T-helper 17 cell (primary cell): ENCODE results near the gene RCBTB2. TPM values are rescaled to one million over a fixed set of nuclear protein-coding genes. Genes with fewer than 3 reads are reported as not detected.
"Not testable (repeated sequence)": the region's sequence is repeated elsewhere in the genome, so short reads cannot be mapped to it uniquely, and the experiment has no call there.

Source experiments
- ATAC-seq: fragments of 150-1000 bp; cut with Tn5 transposase; 2 replicates; pipeline ENCODE4 v1.10.0; 2021; ENCODE audit warnings: mild to moderate bottlenecking, moderate library complexity
- DNase-seq, 3 donors: peaks; one replicate each; pipeline versions ENCODE4 v3.0.0 to v3.0.0-alpha.2; 2020 to 2021
- H3K9me3 ChIP-seq: one replicate; pipeline ENCODE4 v1.7.0; 2013; ENCODE audit warnings: low read length, mild to moderate bottlenecking; ENCODE audit not compliant: control insufficient read depth, poor library complexity, severe bottlenecking
- H3K27ac Mint-ChIP-seq: one replicate; pipeline ENCODE4 v1.8.0; 2022; ENCODE audit warnings: mild to moderate bottlenecking, moderate library complexity, mixed read lengths
- H3K27me3 Mint-ChIP-seq: one replicate; pipeline ENCODE4 v1.8.0; 2022; ENCODE audit warnings: mixed read lengths
- H3K36me3 Mint-ChIP-seq: one replicate; pipeline ENCODE4 v1.8.0; 2022; ENCODE audit warnings: low read depth, mixed read lengths
- H3K4me1 Mint-ChIP-seq: one replicate; pipeline ENCODE4 v1.8.0; 2022; ENCODE audit warnings: mild to moderate bottlenecking, mixed read lengths
- H3K4me3 Mint-ChIP-seq: one replicate; pipeline ENCODE4 v1.8.0; 2022; ENCODE audit warnings: mild to moderate bottlenecking, moderate library complexity, mixed read lengths
- total RNA-seq, 4 donors: library from RNA in 2 of 4; stranded (reverse) in 2 of 4; gene quantifications; one replicate each; pipeline ENCODE4 v1.2.3 and lab custom pipeline; 2022 to 2026

The RCBTB2 gene
- total RNA-seq: 10 to 100 TPM; 12.5 to 13.7 TPM
- 74.2 to 91.3 reads per million in 2 donors for total RNA-seq (lab: John Stamatoyannopoulos, UW)

DNA sequence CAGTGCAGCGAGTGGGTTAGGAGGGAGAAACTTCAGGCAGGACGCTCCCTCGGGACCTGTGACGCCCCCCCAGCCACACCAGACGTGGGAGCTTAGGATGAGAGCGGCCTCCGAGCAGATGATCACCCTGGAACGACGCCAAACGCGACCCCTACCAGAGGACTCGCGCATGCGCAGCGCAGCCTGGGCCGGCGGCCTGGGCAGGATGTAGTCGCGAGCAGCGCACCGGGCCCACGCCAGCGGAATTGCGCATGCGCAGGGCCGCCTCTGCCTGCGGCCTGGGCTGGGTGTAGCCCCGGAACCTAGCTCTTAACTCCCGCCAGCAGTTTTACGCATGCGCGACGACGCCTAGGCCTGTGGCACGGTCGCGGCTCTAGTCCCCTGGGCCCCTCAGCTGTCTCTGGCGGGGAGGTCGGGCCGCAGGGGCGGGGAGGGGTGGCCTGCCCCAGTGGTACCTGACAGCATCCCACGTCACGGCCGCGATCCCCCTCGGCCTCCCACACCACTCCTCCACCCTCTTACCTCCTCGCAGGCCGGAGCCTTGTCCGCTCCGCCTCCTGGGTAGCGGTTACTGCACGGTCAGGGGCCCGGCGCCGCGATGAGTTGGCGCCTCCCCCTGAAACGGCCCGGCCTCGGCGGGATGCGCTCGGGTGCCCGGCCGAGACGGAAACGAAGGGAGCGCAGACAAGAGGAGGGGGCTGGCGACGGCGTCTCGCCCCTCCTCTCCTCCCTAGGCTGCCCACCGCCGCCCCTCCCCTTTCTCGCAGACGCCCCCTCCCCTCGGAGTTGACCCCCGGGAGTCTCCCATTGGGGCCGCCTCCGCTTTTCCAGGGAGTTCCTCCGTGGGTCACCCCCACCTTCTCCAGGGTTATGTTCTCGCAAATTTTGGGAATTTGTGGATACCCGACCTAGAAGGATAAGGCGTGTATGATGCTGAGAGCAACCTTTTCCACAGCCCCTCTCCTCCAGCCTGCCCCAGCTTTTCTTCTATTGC, at the start of gene RCBTB2:
Gene RCBTB2 (minus strand): TSS at position 575 of the 994 bp plus-strand sequence. CDS start 11,141 bp downstream, outside the sequence.
- ATAC-seq: peak; percentile 92
- H3K36me3 Mint-ChIP-seq: no peaks in the 10 kb centered on the region
- peak; percentile 97 to 99 (median 99) for DNase-seq
- peak within 1 kb of the TSS; percentile 98 for H3K27ac Mint-ChIP-seq
- H3K4me1 Mint-ChIP-seq: peaks cover 16% of the 10 kb centered on the region
- no peaks in the 10 kb centered on the region for H3K9me3 ChIP-seq
- peak within 1 kb of the TSS; percentile 94 for H3K4me3 Mint-ChIP-seq
- H3K27me3 Mint-ChIP-seq: no peaks in the 10 kb centered on the region

DNA sequence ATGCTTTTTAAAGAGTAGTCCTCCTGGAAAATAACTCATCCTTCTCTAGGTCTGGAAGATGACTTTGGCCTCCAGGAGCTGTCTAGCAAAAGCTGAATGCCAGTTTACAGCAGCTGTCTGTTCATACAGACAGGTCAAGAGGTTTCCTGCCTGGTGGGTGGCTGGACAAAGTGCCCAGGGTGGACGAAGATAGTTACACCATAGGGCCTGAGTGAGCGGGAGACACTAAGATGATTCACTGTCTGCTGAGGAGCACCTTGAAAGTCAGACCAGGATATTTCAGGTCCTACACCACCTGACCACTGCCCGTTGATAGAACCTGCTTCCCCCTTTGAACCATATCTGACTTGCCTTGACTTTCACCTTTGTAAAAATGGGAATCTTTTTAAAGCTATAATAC, 49.2 kb upstream of the RCBTB2 start:
- no peak for ATAC-seq
- H3K4me1 Mint-ChIP-seq: peaks cover 17% of the 10 kb centered on the region

DNA sequence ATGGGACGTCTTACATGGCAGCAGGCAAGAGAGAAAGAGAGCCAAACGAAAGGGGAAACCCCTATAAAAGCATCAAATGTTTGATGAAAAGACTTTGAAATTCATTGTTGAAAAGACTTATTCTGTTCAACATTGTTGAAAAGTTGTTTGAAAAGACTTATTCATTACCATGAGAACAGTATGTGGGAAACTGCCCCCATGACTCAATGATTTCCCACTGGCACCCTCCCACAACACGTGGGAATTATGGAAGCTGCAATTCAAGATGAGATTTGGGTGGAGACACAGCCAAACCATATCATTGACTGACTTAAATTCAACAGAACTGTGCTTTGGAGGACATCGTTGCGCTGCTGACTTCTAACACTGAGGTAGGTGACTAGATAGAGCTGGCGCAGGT, 48.0 kb upstream of the RCBTB2 start:
- ATAC-seq: no peak
- Mint-ChIP-seq H3K27ac (no peak overlapping the region), H3K36me3 (no peaks in the 10 kb centered on the region), H3K4me3 (no peak overlapping the region), H3K27me3 (peaks cover 9% of the 10 kb centered on the region), H3K4me1 (peaks cover 9% of the 10 kb centered on the region)
- no peak for DNase-seq
- H3K9me3 ChIP-seq: no peaks in the 10 kb centered on the region

More for the DNA sequence above, 49.2 kb upstream of the RCBTB2 start:
- Mint-ChIP-seq H3K27me3 (peaks cover 9% of the 10 kb centered on the region), H3K27ac (no peak overlapping the region), H3K36me3 (no peaks in the 10 kb centered on the region), H3K4me3 (no peak overlapping the region)
- no peaks in the 10 kb centered on the region for H3K9me3 ChIP-seq
- DNase-seq: no peak

DNA sequence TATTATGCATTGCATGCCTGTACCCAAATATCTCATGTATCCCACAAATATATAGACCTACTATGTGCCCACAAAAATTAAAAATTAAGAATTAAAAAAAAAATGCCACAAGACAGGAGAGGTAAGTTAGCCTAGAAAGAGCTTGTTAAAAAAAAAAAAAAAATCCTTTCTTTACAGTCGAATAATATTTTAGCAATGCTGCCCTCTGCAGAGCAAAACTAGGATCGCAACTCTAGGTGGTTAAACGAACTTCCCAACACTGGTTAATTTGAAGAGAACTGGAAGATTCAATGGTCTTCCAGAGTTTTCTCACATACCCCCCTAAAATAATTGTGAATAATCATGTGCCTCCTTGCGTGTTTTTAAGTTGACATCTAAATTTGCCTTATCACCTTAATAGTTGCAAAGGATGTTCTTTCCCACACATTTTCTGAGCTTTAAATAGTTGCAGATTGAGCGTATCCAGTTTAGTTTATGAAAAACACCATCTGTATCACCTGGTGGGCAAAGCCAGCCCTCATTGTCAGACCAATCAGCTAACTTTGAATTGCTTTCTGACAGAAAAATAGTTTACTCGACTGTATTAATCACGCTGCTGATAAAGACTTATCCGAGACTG, 47.4 kb upstream of the RCBTB2 start:
- DNase-seq (peak; percentile 44 to 66 (median 56)), ATAC-seq (peak; percentile 77)
- H3K27me3 Mint-ChIP-seq: peaks cover 9% of the 10 kb centered on the region
- peaks cover 2% of the 10 kb centered on the region for H3K36me3 Mint-ChIP-seq
- no peaks in the 10 kb centered on the region for H3K9me3 ChIP-seq
- peak overlapping the region; percentile 51 for H3K27ac Mint-ChIP-seq
- H3K4me3 Mint-ChIP-seq: no peak overlapping the region
- peaks cover 9% of the 10 kb centered on the region for H3K4me1 Mint-ChIP-seq

DNA sequence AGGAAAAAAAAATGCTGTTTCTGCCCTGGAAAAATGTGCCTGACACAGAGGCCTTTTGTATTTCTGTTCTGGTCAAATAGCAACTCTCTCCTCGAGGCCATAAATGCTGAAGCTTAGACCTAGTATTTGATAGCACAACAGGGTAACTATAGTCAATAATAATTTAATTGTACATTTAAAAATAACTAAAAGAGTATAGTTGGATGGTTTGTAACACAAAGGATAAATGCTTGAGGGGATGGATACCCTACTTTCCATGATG, 47.0 kb upstream of the RCBTB2 start:
- not testable (repeated sequence) for H3K27me3 Mint-ChIP-seq, H3K4me1 Mint-ChIP-seq, H3K36me3 Mint-ChIP-seq, H3K27ac Mint-ChIP-seq, DNase-seq, ATAC-seq, H3K9me3 ChIP-seq, H3K4me3 Mint-ChIP-seq

DNA sequence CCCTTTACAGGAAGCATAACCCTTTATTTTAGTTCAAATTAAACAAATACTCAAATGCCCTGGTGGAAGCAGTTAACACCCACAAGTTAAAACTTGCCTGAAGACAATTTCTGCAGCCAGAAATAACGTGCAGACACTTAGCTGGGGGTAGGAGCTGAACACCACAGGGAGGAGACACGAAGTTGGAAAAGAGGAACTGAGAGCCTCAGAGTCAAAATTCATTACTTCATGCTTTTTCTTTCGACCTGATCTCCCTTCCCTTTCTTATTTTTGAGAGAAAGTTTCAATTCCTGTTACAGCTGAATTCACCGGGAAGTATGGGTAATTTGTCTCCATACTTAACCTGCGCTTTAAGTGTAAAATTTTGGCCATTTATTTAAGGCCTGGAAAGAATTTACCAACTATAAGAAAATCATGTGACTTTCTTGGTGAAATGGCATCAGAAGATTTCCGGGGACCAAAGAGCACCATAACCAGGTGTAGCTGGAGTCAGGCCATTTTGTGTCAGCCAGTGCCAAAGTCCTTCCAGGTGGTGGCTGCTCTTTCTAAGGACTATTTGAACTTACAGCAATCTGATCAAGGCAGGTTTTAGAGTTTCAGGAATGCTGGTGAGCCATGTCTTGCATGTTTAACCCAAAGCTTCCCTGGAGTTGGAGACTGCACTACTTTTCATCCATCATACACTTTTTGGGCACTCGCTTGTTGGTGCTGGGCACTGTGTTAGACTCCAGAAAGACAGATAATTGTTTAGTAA, 46.5 kb upstream of the RCBTB2 start:
- Mint-ChIP-seq H3K4me1 (peaks cover 11% of the 10 kb centered on the region), H3K27ac (no peak overlapping the region), H3K27me3 (peaks cover 9% of the 10 kb centered on the region), H3K4me3 (no peak overlapping the region), H3K36me3 (peaks cover 2% of the 10 kb centered on the region)
- peak; percentile 46 for ATAC-seq
- no peaks in the 10 kb centered on the region for H3K9me3 ChIP-seq
- no peak for DNase-seq

DNA sequence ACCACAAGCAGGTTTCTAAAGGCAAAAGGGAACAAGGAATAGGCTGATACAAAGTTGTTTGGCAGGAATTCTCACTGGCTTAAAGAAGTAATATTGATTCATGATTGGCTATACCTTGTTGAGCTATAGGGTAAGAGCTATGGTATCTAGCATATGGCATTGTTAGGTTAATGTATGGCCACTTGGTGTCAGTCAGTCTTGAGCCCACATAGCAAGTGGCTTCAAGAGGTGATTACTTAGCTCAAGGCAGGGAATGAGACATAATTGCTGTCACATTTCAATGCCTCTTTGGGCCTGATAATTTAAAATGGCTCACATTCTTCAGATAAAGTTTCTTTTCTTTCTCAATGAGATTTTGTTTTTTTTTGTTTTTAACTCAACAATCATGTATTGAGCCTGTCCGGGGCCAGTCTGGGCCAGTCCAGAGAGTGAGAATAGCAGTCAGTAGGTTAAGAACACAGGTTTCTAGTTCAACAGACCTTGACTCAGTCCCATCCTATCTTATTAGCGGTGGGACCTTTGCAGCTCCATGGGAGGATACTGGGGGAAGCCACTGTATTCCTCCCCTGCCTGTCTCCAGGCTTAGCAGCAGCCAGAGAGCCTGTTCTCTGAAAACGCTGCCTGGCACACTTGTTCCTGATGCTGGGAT, 45.8 kb upstream of the RCBTB2 start:
- Mint-ChIP-seq H3K4me1 (peaks cover 18% of the 10 kb centered on the region), H3K27me3 (peaks cover 7% of the 10 kb centered on the region), H3K27ac (no peak overlapping the region), H3K4me3 (no peak overlapping the region), H3K36me3 (peaks cover 2% of the 10 kb centered on the region)
- ATAC-seq (no peak), DNase-seq (no peak)
- H3K9me3 ChIP-seq: no peaks in the 10 kb centered on the region

DNA sequence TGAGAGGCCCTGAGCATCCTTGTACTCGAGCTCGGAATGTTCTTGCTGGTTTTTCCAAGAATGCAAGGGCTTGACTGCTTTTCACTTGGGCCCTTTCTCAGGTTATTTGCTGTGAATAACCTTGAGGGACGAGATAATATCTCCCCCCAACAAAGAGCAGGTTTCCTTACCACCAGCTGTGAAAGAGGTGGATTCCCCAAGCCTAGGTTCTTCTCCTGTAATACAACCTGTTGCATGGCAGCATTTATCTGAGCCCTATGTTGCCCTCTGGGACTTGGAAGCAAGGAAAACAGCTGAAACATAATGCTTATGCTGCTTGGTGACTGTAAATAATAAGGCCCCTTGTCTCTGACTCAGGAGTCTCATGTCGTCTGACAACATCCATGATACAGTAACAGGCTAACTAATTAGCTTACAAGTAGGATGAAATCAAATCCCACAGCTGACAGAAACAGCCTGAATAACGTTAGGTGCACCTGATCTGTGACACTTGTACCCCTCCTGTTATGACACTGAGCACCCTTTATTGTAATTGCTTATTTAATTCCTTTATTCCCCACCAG, 43.6 kb upstream of the RCBTB2 start:
- Mint-ChIP-seq H3K4me3 (no peak overlapping the region), H3K27ac (no peak overlapping the region), H3K36me3 (peaks cover 2% of the 10 kb centered on the region), H3K4me1 (peaks cover 19% of the 10 kb centered on the region), H3K27me3 (no peaks in the 10 kb centered on the region)
- H3K9me3 ChIP-seq: no peaks in the 10 kb centered on the region
- no peak for DNase-seq
- no peak for ATAC-seq

DNA sequence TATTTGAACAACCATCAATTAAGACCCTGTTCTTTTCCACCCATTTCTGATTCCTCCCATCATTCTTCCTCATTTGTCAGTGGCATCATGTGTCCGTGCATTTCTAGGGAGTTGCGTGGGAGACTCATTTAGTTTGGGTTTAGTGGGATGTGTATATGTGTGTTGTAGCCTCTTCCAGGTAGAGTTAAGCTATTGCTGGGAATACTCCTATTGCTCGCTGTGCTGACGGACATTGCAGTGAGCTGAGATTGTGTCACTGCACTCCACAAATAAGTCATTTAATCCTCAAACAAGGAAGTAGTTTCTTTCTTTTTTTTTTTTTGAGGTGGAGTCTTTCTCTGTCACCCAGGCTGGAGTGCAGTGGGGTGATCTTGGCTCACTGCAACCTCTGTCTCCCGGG, 42.2 kb upstream of the RCBTB2 start:
- Mint-ChIP-seq H3K27me3 (no peaks in the 10 kb centered on the region), H3K27ac (no peak overlapping the region), H3K4me1 (peaks cover 22% of the 10 kb centered on the region), H3K4me3 (no peak overlapping the region), H3K36me3 (peaks cover 2% of the 10 kb centered on the region)
- no peaks in the 10 kb centered on the region for H3K9me3 ChIP-seq
- no peak for DNase-seq
- ATAC-seq: no peak

DNA sequence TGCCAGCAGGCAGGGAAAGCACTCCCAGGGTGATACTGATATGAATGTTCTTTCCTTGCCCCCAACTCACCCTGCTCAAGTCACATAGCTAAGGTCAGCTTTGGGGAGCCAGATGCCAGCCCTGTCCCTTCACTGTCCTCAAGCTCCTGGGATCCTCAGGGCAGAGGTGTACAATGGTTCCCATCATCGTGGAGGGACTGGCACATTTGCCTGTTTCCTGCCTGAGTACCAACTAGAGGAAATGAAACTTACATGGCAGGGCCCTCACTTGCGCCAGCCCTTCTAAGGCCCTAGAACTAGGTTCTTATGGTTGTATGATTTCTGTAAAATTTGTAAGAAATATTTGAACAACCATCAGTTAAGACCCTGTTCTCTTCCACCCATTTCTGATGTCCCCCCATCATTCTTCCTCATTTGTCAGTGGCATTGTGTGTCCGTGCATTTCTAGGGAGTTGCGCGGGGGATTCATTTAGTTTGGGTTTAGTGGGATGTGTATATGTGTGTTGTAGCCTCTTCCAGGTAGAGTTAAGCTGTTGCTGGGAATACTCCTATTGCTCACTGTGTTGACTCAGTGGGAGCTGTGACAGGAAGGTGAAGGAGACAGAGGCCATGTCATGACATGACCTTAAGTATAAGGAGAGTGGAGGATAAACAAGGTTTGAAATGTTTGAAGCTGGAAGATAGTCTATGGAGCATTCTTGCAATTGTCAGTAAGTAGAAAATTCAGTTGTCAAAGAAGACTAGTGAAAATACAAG, 41.3 kb upstream of the RCBTB2 start:
- DNase-seq (no peak), ATAC-seq (no peak)
- H3K27ac Mint-ChIP-seq: no peak overlapping the region
- no peak overlapping the region for H3K4me3 Mint-ChIP-seq
- no peaks in the 10 kb centered on the region for H3K27me3 Mint-ChIP-seq
- no peaks in the 10 kb centered on the region for H3K9me3 ChIP-seq
- H3K36me3 Mint-ChIP-seq: peaks cover 2% of the 10 kb centered on the region
- peaks cover 28% of the 10 kb centered on the region for H3K4me1 Mint-ChIP-seq

DNA sequence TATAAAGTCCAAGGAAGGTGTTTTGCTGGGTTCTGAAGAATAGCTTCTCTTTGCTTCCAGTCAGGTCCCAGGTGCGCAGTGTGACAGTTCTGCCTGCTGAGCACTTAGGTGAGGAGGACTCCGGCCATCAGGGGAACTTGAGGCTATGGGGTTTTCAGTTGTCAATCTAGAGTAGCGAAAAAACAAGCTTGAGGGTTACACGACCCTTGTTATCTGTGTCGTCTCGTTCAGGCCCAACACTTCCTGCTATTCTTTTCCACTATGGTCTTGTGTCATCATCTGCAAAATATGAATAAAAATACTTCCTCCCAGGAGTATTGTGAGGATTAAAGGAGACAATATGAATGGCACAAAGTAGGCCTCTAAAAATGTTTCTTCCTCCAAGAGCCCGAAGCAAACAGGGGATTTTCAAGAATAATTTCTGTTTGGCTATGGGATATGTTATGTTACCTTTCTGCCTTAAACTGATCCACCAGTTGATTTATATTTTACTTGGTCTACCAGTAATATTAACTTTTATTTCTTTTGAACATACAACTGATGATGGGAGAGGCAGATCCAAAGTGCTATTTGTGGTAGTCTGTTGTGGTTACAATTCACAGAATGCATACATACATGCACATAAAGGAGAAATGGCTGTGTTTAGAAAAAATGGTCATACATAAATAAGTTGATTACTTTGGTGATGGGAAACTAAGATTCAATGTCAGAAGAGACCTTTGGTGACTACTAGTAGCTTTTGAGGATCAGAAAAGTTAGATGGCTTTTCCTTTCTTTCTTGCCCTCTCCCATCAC, 40.5 kb upstream of the RCBTB2 start:
- ATAC-seq: no peak
- Mint-ChIP-seq H3K4me3 (no peak overlapping the region), H3K27me3 (no peaks in the 10 kb centered on the region), H3K27ac (no peak overlapping the region), H3K36me3 (peaks cover 4% of the 10 kb centered on the region), H3K4me1 (peaks cover 28% of the 10 kb centered on the region)
- H3K9me3 ChIP-seq: no peaks in the 10 kb centered on the region
- no peak for DNase-seq
